NB4 (cell line): ENCODE results near the gene CFAP97D2.

ENCODE experiments used
- CTCF ChIP-seq: IDR thresholded peaks from one replicate; pipeline ENCODE4 v1.5.1; 2012; ENCODE audit warnings: low read depth, low read length
- MYC ChIP-seq: IDR thresholded peaks from 2 replicates; pipeline ENCODE4 v1.6.1; 2011; ENCODE audit warnings: low read depth, low read length
- POLR2A ChIP-seq: IDR thresholded peaks from 2 replicates; pipeline ENCODE4 v1.6.1; 2011; ENCODE audit warnings: mild to moderate bottlenecking; ENCODE audit not compliant: insufficient read length; ENCODE audit errors: extremely low read depth

GRCh38 chr13:114222461-114222968 is 43.5 kb downstream of the CFAP97D2 start:
- TF ChIP-seq CTCF (no peak), POLR2A (no peak), MYC (no peak)
